ENCODE data around the gene KIF26B. TPM values are rescaled to one million over a fixed set of nuclear protein-coding genes. Genes with fewer than 3 reads are reported as not detected.

KIF26B gene
- total RNA-seq, 3 donors from 2014 or later = 0.14 to 3.2 (median 0.39) TPM

DNA sequence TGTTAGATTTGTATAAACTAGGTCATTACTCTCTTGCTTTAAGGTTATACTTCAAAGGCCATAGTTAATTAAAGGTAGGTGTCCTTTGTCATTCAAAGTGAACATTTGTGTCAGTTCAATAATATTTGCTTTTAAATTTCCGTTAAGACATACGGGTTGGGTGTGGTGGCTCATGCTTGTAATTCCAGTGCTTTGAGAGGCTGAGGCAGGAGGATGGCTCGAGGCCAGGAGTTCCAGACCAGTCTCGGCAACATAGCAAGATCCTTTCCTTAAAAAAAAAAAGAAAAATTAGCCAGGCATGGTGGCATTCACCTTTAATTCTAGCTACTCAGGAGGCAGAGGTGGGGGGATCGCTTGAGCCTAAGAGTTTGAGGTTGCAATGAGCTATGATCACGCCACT lies 80.4 kb downstream of the KIF26B start:
- peak in 1 of 3 donors; percentile 9 for DNase-seq
- Histone ChIP-seq H3K36me3 (ENCODE audit: low read depth) (no peaks in the 10 kb centered on the region), H3K9me3 (no peaks in the 10 kb centered on the region), H3K4me1 (ENCODE audit: low read depth) (no peaks in the 10 kb centered on the region), H3K4me3 (no peak overlapping the region)
- ATAC-seq = no peak
- TF ChIP-seq CTCF (IDR thresholded peaks at IDR 0.05) = no peak
- intact Hi-C loops (cut with DNase I, micrococcal nuclease) = no loop called here

DNA sequence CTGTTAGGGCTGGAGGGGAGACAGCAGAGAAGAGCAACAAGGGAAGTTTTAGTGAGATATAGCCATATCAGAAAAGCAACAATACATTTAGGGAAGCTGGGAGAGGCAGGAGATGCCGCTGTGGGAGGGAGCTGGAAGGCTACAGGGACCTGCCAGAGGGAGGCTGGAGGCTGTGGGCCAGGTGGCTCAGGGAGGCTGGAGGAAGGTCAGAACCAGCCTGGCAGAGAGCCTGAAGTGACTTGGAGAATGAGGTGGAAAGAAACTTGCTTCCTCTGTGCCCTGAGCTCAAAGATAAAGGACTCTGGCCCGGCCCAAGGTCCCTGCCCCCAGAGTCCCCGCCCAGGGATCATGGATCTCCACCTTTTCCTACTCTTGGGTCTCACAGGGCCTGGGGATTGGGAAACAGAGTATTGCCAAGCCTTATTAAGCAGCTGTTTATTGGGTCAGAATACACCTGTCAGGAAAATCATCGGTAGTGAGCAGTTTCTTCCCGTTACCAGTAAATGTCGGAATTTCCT lies 85.9 kb downstream of the KIF26B start:
- DNase-seq (no peak), ATAC-seq (peak; percentile 7)
- no peak for TF ChIP-seq CTCF (IDR thresholded peaks at IDR 0.05)
- H3K36me3 ChIP-seq (ENCODE audit: low read depth) = no peaks in the 10 kb centered on the region
- no peaks in the 10 kb centered on the region for H3K4me1 ChIP-seq (ENCODE audit: low read depth)
- intact Hi-C loops (cut with DNase I, micrococcal nuclease) = no loop called here
- H3K4me3 ChIP-seq = no peak overlapping the region
- no peaks in the 10 kb centered on the region for H3K9me3 ChIP-seq

- no peak for TF ChIP-seq CTCF (IDR thresholded peaks at IDR 0.05)
- no peak for ATAC-seq
- intact Hi-C loops (cut with DNase I, micrococcal nuclease) = no loop called here
These were observed 86.8 kb downstream of the KIF26B start for GRCh38 chr1:245241526-245242130.

DNA sequence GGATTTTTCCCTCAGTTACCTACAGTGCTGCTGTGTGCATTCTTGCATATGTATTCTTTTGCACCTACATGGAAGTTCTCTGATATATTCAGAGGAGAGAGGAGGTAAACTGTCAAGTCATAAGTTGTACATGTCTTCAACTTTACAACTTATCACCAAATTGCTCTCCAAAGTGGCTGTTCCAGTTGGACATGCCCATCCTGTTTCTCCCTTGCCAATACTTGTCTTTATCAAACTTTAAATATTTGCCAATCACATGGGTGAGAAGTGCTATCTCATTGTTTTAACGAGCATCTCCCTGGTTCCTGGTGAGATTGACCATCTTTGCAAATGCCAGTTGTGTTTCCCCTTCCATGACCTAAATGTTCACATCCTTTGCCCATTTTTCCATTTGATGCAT lies 88.2 kb downstream of the KIF26B start:
- no peaks in the 10 kb centered on the region for H3K36me3 ChIP-seq (ENCODE audit: low read depth)
- intact Hi-C loops (cut with DNase I, micrococcal nuclease) = no loop called here
- ATAC-seq (peak; percentile 65), DNase-seq (peak in 1 of 3 donors; percentile 29)
- H3K9me3 ChIP-seq = no peaks in the 10 kb centered on the region
- H3K4me3 ChIP-seq = no peak overlapping the region
- TF ChIP-seq CTCF (IDR thresholded peaks at IDR 0.05) = no peak
- H3K4me1 ChIP-seq (ENCODE audit: low read depth) = no peaks in the 10 kb centered on the region

More at GRCh38 chr1:245241526-245242130, 86.8 kb downstream of the KIF26B start:
- no peak overlapping the region for H3K4me3 ChIP-seq
- H3K36me3 ChIP-seq (ENCODE audit: low read depth) = no peaks in the 10 kb centered on the region
- no peaks in the 10 kb centered on the region for H3K9me3 ChIP-seq
- no peak for DNase-seq
- no peaks in the 10 kb centered on the region for H3K4me1 ChIP-seq (ENCODE audit: low read depth)

DNA sequence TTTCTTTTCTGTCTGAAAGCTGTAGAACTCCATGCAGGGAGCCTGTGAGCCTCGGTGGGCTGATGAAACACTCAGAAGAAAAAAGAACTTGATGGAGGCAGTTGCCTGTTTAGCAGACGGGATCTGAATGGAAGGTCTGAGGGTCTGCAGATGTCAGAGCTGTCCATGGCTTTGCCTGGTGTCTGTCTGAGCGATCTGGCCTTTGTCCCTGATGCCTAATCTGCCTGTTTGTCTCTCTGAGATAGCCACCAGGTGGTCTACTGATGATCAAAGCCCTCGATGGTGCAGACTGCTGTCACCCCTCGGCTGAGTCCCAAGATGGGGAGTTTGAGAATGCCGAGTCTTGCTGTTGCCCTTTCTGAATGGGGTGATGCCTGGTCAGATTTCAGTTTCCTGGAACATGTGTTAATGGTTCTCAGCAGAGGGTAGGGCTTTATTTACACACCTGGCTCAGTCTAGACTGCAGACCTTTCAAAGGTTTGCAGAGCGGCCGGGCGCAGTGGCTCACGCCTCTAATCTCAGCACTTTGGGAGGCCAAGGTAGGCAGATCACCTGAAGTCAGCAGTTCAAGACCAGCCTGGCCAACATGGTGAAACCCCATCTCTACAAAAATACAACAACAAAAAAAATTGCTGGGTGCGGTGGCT lies 90.4 kb downstream of the KIF26B start:
- intact Hi-C loops (cut with DNase I, micrococcal nuclease) = no loop called here
- no peak for TF ChIP-seq CTCF (IDR thresholded peaks at IDR 0.05)
- no peak overlapping the region for H3K4me3 ChIP-seq
- ATAC-seq (peak; percentile 92), DNase-seq (peak; percentile 68 to 77 (median 76))
- H3K9me3 ChIP-seq = no peaks in the 10 kb centered on the region
- no peaks in the 10 kb centered on the region for H3K4me1 ChIP-seq (ENCODE audit: low read depth)
- no peaks in the 10 kb centered on the region for H3K36me3 ChIP-seq (ENCODE audit: low read depth)
